ENCODE results near the gene ZNRD2.

Gene ZNRD2

DNA sequence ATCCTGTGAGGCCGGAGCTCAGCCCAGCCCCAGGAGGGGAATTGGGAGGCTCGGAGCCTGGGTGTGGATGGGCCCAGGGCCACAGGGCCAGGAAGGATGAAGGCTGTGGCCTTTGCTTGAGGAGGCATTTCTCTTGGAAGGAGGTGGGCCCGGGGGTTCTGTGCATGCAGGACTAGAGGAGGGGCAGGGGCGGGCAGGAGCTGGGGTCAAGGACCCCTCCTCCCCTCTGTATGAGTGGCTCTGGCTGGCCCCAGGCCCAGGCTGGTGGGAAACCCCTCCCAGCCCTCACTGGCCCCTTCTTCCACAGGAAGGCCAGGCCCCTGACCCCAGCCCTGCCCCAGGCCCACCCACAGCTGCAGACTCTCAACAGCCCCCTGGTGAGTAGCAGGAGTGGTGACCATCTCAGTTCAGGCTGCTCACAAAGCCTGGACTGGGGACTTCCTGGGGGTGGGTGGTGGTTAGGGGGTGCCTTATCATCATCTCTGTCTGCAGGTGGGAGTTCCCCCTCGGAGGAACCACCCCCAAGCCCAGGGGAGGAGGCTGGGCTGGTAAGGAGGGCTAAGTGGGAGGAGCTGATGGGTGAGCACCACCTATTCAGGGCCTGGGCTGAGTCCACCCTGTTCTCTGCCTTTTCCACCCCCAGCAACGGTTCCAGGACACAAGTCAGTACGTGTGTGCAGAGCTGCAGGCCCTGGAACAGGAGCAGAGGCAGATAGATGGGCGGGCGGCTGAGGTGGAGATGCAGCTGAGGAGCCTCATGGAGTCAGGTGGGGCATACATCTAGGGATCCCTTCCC lies 19.4 kb downstream of the ZNRD2 start:
- no peak for DNase-seq

DNA sequence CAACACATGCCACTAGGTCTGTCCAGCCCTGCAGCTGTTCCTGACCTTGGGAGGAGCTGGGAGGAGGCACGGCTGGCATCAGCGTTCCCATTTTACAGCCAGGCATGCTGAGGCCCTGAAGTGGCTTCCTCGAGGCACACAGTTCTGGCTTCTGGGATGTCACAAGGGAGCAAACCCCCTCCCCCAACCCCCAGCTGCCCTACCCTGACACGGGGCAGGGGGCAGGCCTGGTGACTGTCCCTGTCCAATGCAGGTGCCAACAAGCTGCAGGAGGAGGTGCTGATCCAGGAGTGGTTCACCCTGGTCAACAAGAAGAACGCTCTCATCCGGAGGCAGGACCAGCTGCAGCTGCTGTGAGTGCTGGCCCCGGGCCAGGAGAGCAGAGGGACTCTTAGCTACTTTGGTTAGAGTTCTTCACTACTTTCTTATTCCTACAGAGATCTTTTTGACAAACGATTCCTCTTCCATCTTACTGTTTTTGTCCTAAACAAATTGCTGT lies 20.0 kb downstream of the ZNRD2 start:
- DNase-seq = peak; percentile 11

DNA sequence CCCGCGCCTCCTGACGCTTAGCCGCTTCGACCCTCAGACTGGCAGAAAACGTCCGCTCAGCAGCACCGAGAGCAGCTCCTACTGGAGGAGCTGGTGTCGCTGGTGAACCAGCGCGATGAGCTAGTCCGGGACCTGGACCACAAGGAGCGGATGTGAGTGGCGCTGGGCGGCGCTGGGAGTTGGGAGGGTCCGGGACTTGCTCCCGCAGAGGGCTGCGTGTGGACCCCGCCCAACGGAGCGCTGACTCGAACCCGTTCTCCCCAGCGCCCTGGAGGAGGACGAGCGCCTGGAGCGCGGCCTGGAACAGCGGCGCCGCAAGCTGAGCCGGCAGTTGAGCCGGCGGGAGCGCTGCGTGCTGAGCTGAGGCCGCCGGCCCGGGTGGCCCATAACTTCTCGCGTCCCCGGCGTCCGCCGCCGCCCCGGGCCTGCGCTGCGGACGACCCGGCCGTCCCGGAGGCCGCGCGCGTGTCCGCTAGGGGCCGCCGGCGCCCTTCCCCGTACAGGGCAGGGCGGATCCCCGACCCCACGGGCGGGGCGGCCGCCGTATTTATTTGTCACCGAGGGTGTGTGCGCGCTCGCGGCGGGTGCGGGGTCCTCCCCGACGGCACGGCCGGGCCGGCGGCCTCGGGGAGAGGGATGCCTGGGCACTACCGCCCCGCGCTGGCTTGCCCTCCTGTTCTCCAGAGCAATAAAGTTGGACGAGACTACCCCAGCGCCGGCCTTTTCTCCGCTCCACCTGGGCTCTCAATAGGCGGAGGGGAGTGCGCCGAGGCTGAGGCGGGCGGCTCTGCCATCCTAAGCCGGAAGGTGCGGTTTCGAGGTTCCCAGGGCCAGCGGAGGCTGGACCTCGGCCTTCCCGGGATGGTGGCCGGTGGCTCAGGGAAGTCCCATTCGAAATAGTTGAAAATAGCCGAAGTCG lies 21.9 kb downstream of the ZNRD2 start:
- no peak for DNase-seq

DNA sequence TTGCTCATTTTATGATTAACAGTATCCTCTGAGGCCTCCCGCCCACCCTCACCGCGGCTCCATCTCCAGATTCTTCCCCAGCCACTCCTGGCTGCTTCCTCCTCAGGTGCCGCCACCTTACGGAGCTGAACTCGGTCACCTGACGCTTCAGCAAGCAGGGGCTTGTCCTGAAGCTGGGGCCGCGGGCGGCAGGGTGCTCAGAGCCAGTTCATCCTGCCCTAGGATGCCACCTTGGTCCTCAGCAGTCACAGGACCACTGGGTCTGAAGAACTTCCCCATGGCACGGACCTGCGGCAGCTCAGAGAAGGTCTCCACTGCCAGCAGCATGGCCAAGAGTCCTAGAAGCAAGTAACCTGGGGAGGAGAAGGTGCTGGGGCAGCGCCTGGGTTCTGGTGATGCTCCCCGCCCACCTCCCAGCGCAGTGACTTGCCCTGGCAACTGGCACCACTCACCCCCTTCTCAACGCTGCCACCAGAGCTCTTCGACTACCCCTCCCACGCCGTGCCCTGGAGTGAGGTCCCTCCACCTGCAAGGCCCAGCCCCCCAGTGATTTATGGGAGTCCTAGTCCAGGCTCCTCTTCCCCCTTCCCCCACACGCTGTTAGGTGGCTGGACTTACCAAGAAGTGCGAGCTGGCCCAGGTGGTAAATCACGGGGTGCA lies 22.7 kb downstream of the ZNRD2 start:
- no peak for DNase-seq

DNA sequence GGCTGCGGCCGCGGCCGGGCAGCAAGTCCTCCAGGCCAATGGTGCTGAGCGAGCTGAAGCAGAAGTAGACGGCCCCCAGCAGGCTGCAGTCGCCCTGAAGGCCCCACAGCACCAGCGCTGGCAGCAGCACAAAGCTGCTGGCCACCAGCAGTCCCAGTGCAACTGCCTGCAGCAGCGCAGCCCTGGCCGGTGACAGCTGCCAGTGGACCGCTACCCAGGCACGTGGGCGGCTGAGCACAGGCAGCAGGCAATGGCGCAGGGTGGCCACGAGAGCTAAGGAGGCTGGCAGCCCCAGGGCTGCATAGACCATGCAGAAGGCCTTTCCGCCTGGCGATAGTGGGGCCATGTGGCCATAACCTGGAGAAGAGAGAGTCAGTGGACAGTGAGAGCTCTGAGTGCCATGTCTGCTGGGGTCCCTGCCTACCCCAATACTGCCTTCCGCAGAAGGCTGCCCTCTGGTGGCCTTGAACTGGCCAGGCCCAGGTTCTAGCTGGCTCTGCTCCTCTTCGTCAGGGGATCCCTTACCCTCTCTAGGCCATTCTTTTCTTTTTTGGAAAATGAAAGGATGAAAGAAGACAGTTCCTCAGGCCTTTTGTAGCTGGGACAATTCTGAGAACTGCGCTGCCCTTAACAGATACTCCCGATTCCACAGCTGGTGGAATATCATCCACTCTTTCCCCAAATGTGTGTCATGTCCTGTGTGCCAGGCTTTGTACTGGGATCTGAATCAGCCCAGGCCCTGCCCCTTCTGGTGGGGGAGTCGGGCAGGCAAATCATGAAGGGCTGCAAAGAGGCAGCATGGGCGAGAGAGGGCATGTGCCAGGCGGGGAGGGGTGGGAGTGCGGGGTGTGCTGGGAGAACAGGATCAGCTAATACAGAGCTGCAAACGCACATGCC lies 23.5 kb downstream of the ZNRD2 start:
- DNase-seq = no peak

DNA sequence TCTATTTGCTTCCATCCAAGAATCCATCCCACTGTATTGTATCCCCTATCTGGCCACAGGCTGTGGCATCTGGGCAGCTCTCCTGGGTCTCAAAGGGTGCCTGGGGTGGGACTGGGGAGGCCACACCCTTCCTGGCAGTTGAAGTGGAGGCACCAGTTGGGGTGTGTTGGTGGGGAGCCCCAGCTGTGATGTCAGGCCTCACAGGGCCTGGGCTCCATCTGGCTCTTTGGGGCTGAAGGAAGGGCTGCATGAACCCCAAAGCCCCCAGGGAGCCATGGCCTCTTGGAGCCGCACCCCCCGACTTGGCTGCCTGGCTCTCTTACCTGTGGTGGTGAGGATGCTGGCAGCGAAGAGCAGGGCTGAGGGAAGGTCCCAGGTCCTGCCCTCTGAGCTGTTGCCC lies 24.9 kb downstream of the ZNRD2 start:
- DNase-seq = no peak

DNA sequence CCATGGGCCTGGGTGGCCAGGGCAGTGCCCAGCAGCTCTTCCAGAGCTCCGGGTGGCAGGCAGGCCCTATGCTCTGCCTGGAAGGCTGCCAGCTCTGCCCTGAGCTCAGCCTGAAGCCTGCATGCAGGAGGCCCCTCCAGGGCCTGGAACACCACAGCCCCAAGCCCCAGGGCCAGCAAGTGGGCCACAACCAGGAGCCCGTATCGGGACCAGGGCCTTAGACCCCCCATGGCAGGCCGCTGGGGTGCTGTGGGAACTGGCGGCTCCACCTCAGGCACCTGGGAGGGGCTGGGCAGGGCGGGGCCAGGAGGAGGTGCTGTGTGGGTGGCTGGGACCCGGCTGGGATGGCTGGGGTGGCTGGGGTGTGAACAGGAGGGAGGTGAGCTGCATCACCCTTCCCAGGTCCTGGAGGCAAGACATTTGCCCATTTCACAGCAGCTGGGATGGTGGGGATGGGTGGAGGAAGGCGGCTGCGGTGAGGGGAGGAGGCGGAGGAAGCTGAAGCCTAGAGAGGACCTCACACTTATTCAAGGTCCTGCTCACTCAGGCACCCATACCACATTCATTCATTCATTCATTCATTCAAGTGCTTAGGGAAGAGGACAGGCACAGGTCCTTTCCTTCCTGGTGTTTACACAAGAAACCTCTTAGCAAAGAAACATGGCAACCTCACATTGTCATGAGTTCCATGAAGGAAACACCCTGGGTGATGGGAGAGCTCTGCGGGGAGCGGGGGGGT lies 25.4 kb downstream of the ZNRD2 start, which contains the start of gene KCNK7:
Gene KCNK7, minus strand, starts transcription at position 258 of the 739 bp plus-strand sequence. Its CDS starts 28 bp downstream, at position 230.
- no peak for DNase-seq

DNA sequence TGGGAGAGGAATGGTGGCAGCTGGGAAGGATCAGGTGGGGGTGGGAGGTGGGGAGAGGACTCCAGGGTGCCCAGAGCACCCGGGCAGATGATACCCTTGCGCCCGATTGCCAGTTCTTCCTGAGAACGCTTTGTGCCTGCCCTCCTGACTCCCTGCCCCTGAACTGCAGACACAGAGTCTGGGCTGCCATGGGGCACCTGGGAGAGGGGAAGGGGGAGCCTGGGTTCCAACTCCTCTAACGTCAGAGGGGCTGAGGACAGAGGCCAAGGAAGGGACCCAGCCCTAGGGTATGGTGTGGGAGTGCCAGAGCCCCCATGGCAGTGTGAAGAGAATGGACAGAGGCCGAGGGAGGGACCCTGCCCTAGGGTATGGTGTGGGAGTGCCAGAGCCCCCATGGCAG lies 26.2 kb downstream of the ZNRD2 start:
- no peak for DNase-seq

DNA sequence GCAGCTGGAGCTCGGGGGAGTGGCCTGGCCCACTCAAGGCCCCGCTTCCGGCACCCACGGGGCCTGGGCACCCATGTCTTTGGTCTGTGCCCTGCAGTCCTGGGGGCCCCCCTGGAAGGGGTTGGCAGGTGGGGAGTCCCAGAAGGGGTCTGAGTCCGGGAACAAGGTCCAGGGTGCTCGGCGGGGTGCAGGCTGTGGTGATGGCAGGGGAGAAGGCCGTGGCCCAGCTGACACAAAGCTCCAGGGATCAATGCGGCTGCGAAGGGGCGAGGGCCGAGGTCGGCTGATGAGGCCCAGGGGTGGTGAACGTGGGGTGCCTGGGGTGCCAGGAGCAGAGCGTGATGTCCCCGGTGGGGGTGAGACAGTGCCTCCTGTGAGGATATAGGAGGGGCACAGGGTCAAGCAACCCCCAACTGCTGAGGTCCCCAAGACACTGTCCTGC lies 28.0 kb downstream of the ZNRD2 start:
- DNase-seq = no peak

DNA sequence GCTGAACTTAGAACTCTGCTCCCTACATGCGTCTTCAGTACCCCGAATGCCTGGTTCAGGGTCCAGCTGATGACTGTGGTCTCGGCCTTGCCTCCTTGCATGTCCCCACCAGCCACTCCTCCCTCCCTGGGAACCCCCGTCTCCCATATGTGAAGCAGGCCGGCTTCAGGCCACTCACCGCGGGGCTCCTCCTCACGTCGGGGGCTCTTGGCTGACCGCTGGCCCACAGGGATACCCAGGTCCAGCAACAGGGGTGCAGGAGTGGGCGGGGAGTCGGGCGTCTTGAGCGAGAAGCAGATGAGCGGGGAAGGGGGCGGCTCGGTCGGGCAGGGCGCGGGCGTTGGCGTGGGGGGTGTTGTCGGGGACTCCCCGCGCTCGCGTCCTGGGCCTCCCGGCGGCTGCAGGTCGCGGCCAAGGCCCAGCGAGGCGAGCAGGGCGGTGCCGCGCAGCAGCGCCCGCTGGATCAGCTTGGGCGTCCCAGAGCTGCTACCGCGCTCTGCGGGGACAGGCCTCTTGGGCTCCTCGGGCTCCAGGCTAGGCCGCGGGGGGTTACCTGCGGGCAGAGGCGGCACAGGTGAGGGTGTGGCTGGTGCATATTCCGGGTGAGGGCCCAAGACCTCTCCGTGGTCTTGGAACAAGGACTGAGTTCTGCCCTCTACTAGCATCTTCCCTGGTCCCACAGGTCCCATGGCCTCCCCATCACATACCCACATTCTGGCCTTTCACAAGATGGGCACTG lies 29.1 kb downstream of the ZNRD2 start:
- no peak for DNase-seq

DNA sequence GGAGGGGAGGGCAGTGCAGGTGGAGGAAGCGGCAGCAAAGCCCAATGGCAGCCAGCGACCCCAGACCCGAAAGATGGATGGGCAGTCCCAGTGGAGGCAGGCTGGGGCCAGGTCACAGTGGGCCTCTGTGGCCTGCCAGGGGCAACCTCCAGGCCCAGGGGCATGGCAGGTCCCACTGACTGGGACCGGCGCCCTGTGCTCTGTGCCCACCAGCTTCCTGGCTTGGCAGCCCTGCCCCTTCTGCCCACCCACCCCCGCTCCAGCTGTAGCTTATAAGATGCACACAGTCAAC lies 29.6 kb downstream of the ZNRD2 start:
- no peak for DNase-seq

DNA sequence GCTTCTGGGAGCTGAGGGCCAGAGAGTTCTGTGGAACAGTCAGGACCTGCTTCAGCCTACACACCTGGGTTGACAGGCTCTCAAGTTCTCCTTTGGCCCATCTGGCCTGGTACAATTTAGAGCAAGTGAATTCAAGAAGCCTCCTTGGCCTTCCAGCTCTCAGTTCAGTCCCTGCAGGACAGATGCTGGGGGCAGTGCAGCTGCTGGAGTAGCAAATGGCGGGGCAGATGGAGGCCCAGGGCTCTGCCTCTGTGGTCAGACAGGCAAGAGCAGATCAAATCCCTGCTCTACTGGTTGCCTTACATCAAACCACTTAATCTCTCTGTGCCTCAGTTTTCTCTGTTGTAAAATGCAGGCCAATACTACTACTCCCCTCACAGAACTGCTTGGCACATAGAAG lies 34.0 kb downstream of the ZNRD2 start:
- no peak for DNase-seq

DNA sequence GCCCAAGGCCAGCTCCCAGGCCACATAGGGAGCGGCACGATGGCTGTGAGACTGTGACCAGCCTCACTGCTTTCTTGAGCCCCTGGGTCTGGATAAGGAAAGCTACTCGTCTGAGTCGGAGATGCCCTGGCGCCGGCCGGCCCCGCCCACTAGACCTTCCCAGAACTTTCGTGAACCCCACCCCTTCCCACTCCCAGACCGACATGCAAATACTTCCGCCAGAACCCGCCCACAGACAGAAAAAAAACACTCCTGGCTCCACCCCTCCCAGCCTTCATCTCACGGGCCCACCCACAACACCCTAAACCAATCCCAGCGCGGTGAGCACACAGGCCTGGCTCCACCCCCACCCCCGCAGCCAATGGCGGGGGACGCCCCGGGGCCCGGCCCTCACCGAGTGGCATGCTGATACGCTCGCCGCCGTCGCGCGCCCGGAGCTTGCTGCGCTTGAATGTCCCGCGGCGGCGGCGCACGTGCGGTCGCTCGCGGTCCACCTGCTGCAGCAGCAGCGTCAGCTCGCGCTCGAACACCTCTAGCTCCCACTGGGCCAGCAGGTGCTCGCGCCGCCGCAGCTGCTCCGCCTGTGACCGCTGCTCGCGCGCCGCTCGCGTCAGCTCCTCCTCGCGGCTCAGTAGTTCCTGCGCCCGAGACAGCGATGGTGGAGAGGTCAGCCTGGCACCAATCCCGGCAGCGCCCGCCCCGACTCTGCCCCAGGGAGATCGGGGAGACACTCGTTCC lies 36.8 kb downstream of the ZNRD2 start:
- no peak for DNase-seq

DNA sequence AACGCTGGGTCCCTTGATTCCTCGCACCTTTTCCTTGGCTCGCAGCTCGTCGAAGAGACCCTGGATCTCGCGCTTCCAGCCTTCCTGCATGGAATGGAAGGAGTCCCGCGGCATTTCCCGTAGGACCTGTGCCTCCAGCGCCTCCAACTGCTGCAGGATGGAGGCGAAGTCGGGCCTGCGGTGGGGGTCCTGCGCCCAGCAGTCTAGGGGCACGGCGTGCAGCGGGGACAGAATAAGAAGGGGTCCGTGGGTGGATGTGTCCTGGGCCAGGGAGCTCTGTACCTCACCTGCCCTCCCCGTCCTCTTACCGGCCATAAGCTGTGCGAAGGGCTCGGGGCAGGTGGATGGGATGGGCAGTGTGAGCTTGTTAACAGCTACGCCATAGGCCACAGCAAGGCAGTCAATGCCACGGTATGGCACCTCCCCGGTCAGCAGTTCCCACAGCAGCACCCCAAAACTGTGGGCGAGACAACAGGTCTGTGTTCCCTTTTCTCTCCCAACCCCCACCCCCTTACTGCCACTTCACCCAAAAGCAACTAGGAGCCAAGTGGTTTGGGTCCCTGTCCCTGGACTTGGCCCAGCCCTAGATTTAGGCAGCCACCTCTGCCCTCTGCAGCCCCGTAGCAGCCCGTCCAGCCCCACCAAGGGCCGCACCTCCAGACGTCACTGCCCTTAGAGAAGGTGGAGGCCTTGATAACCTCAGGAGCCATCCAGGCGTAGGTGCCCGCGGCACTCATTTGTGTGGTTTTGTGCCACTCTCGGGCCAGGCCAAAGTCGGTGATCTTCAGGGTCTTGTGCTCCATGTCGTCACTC lies 37.5 kb downstream of the ZNRD2 start:
- no peak for DNase-seq

DNA sequence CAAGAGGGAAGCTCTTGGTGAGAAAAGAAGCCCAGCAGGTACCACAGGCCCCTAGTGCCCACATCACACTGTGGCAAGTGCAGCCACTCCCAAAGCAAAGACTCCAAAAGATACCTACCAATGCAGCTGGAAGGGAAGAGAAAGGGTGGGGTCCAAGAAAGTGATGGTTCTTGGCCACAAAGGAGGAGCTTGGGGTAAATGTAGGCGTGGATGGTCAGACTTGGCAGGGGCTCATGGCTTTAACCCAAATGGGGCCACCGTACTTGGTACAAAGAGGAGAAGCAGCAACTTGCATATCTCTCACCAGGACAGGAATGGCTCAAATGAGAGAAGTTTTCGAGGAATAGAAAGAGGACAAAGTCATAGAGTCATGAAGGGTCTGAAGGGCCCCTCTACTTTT lies 39.0 kb downstream of the ZNRD2 start:
- no peak for DNase-seq

DNA sequence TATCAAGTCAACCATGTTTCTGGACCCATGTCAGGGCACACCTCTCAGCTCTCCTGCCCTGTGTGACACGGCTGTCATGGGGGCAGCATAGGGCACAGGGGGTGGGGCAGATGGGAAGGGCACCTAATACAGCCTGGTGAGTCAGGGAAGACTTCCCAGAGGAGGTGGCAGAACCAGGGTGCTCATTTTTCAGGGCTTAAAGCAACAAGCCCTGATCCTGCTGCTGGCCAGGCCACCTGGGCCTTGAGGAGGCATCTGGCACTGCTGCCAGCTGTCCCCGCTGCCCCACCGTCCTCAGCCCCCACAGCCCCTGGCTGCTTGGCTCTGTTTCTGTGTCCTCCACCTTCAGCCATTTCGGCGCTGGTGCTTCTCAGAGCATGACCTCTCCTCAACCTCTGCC lies 39.4 kb downstream of the ZNRD2 start:
- no peak for DNase-seq

DNA sequence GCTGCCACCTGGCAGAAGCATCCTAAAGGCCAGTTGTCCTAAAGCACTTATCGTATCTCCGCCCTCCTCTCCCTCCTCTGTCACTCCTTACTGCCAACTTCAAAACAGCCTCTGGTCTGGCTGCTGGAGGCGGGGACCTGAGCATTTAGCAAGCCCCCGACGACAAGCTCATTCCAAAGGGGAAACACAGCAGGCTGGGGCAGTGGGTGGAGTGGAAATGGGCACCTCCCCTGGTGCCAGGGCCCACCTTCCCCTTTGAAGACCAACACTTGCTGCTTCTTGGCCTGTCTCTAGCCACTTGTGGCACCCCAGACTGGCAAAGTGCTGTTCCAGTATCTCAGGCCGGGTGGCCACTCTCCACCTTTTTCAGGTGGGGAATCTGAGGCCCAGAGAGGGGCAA lies 40.1 kb downstream of the ZNRD2 start:
- no peak for DNase-seq

DNA sequence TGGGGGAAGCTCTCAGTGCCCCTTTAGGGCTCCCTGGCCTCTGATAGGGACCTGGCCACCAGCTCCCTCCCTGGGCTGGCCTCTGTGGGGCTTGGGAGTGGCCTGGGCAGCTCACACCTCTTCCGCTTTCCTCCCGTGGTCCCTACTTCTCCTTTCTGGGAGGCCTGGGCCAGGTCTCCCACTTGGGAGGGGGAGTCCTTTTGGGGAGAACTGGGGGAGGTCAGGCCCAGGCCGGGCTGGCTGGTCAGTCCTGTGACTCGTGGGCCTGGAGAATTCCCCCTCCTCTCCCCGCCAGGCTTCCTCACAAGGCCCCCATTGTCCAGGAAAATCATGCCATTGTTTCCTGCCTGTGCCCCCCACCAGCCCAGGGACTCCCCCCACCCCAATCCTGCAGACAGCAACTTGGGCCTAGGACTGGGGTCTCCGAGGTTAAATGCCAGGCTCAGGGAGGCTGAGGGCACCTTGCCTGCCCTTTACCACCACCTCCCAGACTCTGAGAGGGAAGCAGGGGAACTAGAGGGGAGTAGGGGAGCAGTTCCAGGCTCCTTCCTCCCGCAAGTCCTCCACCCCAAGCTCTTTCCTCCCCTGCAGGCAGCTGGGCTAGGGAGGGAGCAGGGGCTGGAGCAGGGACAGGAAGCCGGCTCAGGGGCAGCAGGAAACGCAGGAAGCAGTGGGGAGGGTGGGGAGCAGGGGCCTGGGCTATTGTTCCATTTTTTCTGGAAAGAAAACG lies 40.9 kb downstream of the ZNRD2 start:
- no peak for DNase-seq

Measured in NCI-H774 (cell line).